ENCODE measurements around the gene FADD.

Gene FADD

GRCh38 chr11:70174547-70175235 lies 28.4 kb upstream of the FADD start:
- Histone ChIP-seq H3K27me3 (peaks cover 3% of the 10 kb centered on the region), H3K27ac (no peak overlapping the region), H3K9me3 (no peaks in the 10 kb centered on the region), H3K4me3 (ENCODE audit: low read depth in 1 of 2, low read length in 1 of 2) (no peak overlapping the region), H3K36me3 (no peaks in the 10 kb centered on the region), H3K4me1 (ENCODE audit: control insufficient read depth in 1 of 2, insufficient read depth in 1 of 2, low read depth in 1 of 2, low read length in 1 of 2) (no peaks in the 10 kb centered on the region)
- TF ChIP-seq, protein P1, sequence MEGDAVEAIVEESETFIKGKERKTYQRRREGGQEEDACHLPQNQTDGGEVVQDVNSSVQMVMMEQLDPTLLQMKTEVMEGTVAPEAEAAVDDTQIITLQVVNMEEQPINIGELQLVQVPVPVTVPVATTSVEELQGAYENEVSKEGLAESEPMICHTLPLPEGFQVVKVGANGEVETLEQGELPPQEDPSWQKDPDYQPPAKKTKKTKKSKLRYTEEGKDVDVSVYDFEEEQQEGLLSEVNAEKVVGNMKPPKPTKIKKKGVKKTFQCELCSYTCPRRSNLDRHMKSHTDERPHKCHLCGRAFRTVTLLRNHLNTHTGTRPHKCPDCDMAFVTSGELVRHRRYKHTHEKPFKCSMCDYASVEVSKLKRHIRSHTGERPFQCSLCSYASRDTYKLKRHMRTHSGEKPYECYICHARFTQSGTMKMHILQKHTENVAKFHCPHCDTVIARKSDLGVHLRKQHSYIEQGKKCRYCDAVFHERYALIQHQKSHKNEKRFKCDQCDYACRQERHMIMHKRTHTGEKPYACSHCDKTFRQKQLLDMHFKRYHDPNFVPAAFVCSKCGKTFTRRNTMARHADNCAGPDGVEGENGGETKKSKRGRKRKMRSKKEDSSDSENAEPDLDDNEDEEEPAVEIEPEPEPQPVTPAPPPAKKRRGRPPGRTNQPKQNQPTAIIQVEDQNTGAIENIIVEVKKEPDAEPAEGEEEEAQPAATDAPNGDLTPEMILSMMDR (IDR thresholded peaks at IDR 0.05) = no peak

DNA sequence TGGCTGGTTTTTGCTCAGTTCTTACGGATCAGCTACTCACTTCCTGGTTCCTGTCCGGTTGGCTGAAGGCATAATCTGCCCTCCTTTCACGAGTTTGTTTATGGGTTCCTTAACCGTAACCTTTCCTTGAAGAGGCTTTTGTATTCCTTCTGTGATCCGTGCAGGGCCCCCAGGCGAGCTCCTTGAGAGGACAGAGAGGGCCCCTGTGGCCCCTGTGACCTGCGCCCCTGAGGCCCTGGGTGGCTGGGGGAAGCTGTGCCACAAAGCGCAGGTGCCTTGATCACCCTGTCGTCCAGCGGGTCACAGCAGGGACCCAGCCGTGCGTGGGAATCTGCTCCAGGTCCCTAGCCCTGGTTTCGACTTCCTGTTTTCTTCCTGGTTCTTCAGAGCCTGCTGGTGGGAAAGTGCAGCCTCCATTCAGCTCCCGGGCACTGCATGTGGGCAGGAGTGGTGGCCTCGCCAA lies 27.8 kb upstream of the FADD start:
- no peaks in the 10 kb centered on the region for H3K4me1 ChIP-seq (ENCODE audit: control insufficient read depth in 1 of 2, insufficient read depth in 1 of 2, low read depth in 1 of 2, low read length in 1 of 2)
- no peaks in the 10 kb centered on the region for H3K27me3 ChIP-seq
- TF ChIP-seq, protein P1 (IDR thresholded peaks at IDR 0.05) = no peak
- no peaks in the 10 kb centered on the region for H3K36me3 ChIP-seq
- H3K27ac ChIP-seq = no peak overlapping the region
- no peak overlapping the region for H3K4me3 ChIP-seq (ENCODE audit: low read depth in 1 of 2, low read length in 1 of 2)
- no peaks in the 10 kb centered on the region for H3K9me3 ChIP-seq

- Histone ChIP-seq H3K9me3 (no peaks in the 10 kb centered on the region), H3K4me3 (ENCODE audit: low read depth in 1 of 2, low read length in 1 of 2) (no peak overlapping the region), H3K27ac (no peak overlapping the region), H3K27me3 (no peaks in the 10 kb centered on the region), H3K36me3 (no peaks in the 10 kb centered on the region), H3K4me1 (ENCODE audit: control insufficient read depth in 1 of 2, insufficient read depth in 1 of 2, low read depth in 1 of 2, low read length in 1 of 2) (no peaks in the 10 kb centered on the region)
- TF ChIP-seq, protein P1 (IDR thresholded peaks at IDR 0.05) = peak; percentile 71
These were observed 26.0 kb upstream of the FADD start for GRCh38 chr11:70176940-70177689.

DNA sequence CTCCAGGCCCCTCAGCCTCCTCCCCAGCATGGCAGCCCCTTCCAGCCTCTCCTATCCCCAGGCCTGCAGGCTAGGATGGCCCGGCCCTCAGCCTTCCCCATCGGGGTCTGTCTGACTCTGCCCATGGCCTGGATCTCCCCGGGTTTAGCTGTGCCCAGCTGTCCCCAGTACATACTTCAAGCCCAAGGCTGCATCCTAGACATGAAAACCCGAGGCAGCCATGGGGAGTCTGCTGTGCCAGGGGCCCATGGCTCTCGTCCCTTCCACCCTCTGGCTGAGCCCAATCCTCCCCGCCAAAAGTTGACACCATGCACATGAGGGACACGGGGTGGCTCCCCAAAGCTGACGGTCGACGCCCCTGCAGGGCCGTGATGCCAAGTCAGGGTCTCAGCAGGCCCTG lies 22.2 kb upstream of the FADD start:
- TF ChIP-seq, protein P1 (IDR thresholded peaks at IDR 0.05) = no peak
- Histone ChIP-seq H3K36me3 (no peaks in the 10 kb centered on the region), H3K27ac (no peak overlapping the region), H3K4me1 (ENCODE audit: control insufficient read depth in 1 of 2, insufficient read depth in 1 of 2, low read depth in 1 of 2, low read length in 1 of 2) (no peaks in the 10 kb centered on the region), H3K4me3 (ENCODE audit: low read depth in 1 of 2, low read length in 1 of 2) (no peak overlapping the region), H3K9me3 (no peaks in the 10 kb centered on the region), H3K27me3 (no peaks in the 10 kb centered on the region)

DNA sequence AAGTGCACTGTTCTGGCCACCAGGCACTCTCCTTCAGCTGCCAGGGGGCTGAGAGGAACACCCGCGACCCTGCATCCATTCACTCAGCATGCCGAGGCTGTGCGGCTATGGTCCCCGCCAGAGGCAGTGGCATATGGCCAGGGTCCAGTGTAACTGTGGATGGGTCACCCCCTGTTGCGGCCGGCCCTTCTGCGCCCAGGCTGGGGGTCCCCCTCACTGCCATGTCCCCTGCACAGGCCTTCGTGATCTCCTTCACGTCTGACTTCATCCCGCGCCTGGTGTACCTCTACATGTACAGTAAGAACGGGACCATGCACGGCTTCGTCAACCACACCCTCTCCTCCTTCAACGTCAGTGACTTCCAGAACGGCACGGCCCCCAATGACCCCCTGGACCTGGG lies 20.8 kb upstream of the FADD start:
- H3K36me3 ChIP-seq = no peaks in the 10 kb centered on the region
- H3K4me1 ChIP-seq (ENCODE audit: control insufficient read depth in 1 of 2, insufficient read depth in 1 of 2, low read depth in 1 of 2, low read length in 1 of 2) = no peaks in the 10 kb centered on the region
- H3K9me3 ChIP-seq = no peaks in the 10 kb centered on the region
- H3K4me3 ChIP-seq (ENCODE audit: low read depth in 1 of 2, low read length in 1 of 2) = no peak overlapping the region
- TF ChIP-seq, protein P1 (IDR thresholded peaks at IDR 0.05) = no peak
- peaks cover 7% of the 10 kb centered on the region for H3K27me3 ChIP-seq
- H3K27ac ChIP-seq = no peak overlapping the region

Data from neutrophil (primary cell).